ENCODE measurements around the gene CFAP251.
"Not testable (repeated sequence)": the region's sequence is repeated elsewhere in the genome, so short reads cannot be mapped to it uniquely, and the experiment has no call there.

CFAP251 gene

DNA sequence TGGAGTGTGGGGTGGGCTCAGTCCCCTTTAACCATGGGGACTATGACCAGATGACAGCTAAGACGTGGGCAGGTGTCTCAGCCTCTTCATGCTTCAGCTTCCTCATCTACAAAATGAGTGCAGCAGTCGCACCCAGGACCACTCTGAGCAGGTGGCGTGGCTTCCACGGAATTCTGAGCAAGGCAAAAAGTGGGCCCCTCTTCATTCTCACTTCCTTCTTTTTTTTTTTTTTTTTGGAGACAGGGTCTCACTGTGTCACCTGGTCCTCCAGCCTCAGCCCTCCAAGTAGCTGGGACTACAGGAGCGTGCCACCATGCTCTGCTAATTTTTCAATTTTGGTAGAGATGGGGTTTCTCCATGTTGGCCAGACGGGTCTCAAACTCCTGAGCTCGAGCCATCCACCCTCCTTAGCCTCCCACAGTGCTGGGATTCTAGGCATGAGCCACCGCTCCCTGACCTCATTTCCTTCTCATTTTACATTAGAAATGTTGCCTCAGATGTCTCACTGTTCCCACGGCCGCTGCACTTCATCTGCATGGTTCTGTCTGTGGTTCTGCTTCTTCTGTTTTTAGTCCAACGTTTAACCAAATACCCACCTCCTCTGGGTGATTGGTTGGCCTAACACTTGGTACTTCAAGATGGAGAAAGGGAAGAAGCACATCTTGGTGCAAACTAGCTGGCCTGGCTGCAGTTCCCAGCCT lies 61.9 kb downstream of the CFAP251 start:
- DNase-seq, result no peak

DNA sequence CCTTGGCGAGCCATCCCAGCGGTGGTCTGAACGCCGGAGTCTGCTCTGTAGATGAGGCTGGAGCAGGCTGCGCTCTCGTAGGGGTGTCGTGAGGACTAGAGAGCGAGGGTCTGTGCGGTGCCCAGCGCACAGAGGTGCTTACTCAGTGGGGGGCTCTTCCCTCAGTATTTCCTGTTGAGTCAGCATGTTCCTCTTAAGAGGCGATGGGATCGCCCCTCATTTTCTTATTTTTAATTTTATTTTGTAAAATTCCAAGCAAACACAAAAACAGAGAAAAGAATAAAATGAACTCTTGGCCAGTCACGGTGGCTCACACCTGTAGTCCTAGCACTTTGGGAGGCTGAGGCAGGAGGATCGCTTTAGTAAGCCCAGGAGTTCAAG lies 62.5 kb downstream of the CFAP251 start:
- DNase-seq, result no peak

DNA sequence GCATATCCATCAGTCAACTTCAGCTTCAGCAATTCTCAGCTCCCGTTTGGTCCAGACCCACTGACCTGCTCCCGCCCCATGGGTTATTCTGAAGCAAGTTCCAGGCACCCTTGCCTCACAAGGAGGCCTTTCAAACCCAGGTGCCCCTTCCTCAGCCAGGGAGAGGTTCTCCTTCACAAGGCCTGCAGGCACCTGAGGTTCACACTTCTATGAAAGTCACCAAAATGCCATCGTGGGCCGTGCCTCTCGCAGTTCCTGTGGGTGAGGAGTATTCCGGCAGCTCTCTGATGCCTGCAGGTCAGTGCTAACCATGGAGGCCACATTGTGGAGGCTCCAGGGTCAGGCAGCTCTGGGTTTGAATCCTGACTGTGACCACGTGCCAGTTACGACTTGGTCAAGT lies 63.1 kb downstream of the CFAP251 start:
- DNase-seq, result no peak

DNA sequence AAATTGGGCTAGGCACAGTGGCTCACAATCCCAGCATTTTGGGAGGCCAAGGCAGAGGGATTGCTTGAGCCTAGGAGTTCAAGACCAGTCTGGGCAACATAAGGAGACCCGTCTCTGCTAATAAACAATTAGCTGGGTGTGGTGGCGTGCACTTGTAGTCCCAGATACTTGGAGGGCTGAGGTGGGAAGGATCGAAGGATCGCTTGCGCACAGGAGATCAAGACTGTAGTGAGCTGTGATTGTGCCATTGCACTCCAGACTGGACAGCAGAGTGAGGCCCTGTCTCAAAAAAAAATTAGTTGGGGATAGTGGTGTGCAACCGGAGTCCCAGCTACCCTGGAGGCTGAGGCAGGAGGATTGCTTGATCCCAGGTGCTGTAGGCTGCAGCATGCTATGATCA lies 64.6 kb downstream of the CFAP251 start:
- no peak for DNase-seq

DNA sequence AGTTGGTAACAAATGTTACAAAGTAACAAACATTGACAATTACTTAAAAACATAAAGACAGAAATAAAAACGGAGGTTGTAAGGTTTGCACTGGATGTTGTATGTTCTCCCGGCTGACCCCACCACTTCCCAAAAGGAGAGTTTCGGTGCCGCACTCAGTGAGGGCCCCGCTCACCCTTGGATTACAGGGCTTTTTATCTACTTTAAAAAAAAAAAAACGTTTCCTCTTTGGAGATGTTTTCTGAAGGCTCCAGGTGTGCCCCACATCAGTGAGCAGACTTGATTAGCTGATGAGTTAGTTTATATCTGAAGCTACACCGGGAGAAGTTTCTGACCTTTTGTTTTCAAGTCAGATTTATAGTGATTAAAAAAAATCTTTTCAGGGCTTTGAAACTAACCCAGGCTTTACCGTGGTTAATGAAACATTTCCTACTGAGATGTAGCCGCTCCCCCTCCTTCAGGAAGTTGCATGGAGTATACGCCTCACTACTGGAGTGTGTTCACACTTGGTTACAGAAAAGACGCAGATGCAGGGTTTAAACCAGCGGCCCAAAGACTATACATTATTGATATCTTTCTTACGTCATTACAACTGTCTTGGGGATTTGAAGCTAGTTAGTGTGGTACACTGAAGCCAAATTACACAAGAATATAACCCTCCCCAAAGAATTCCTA lies 65.3 kb downstream of the CFAP251 start:
- DNase-seq, result no peak

DNA sequence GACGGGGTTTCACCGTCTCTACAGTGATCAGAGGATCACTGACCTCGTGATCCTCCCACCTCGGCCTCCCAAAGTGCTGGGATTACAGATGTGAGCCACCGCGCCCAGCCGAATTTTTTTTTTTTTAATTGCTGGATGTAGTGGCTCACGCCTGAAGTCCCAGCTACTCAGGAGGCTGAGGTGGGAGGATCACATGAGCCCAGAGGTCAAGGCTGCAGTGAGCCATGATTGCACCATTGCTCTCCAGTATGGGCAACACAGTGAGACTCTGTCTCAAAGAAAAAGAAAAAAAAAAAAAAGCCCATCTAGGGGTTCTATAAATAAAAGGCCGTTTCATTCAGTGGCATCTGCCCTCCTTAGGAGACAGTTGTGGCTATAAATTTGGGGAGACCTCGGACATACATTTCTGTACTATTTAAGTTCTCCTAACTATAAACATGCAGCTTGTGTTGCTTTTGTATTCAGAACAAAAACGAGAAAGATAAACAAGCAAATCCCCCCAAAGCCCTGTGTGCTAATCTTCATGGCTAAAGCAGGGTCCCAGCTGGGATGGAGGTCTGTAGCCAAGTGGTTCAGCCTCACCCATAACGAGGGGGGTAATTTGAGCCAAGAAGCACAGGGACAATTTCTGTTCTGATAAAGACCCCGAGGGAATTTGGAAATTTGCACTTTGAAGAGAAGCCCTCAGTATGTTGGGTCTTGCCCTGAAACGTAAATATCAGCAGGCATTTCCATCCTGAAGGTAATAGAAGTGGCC lies 68.3 kb downstream of the CFAP251 start:
- DNase-seq, result no peak

DNA sequence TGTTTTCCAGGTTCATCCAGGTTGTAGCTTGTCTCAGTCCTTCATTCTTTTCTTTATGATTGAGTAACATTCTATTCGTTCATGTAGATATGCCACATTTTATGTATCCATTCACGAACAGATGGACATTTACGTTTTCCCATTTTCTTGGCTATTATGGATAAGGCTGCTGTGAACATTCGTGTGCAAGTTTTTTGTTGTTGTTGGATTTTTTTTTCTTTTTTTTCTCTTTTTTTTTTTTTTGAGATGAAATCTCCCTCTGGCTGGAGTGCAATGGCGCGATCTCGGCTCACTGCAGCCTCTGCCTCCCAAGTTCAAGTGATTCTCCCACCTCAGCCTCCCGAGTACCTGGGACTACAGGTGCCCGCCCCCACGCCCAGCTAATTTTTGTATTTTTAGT lies 70.1 kb downstream of the CFAP251 start:
- not testable (repeated sequence) for DNase-seq

DNA sequence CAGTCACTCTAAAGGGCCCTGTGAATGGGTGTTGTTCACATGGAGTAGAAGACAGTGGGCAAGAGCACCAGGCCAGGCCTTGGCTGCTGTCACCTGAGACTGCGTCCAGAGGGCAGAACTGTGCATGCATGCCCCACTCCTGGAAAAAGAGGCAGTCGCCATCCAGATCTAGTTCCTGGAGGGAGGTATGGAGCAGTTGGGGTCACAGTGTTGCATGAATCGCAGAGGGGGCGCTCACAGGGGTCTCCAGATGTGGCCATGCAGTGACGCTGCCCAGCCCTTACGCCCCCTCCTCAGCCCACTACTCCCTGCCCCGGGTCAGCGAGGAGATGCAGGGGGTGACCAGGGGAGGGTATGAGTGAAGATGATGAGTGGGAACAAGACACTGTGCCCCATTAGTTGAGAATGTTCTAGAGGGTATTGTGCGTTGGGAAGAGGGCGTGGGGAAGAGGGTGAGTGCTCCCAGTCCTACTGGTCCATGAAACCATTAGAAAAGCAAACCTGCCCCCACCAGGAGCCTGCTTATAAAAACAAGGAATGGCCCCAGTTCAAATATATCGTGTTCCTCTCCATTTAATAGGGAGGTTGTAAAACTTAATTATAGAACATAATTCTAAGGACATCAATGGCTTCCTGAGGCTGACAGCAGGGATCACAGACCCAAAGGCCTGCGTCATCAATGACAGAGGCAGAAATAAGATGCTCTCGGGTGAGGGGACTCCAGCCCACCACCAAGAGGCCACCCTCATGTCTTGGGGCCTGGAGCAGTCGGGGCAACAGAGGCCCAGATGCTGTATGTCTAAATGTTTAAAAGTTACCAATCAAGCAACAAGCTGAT lies 71.1 kb downstream of the CFAP251 start:
- no peak for DNase-seq

DNA sequence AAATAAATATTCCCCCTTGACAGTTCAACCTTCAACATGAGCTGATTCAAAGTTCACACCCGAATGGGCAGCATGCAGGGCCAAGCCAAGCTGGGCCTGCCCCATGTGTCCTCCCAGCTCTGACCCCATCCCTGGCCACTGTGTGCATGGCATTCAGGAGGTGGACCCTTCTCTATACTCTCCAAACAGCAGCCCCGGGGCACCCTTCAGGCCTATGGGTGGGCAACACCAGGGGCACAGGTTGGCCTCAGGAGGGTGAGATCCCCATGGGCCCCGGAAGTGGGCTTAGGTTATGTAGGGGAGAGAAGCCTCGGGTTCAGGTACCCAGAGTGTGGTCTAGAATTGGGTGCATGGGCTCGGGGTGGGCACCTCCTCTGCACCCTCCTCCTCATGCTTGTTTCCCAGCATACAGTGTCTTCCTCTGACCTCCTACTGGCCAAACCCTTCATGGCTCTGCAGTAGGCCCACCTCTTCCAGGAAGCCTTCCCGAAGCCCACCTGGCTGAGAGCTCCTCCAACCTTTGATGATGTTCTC lies 71.8 kb downstream of the CFAP251 start:
- no peak for DNase-seq

DNA sequence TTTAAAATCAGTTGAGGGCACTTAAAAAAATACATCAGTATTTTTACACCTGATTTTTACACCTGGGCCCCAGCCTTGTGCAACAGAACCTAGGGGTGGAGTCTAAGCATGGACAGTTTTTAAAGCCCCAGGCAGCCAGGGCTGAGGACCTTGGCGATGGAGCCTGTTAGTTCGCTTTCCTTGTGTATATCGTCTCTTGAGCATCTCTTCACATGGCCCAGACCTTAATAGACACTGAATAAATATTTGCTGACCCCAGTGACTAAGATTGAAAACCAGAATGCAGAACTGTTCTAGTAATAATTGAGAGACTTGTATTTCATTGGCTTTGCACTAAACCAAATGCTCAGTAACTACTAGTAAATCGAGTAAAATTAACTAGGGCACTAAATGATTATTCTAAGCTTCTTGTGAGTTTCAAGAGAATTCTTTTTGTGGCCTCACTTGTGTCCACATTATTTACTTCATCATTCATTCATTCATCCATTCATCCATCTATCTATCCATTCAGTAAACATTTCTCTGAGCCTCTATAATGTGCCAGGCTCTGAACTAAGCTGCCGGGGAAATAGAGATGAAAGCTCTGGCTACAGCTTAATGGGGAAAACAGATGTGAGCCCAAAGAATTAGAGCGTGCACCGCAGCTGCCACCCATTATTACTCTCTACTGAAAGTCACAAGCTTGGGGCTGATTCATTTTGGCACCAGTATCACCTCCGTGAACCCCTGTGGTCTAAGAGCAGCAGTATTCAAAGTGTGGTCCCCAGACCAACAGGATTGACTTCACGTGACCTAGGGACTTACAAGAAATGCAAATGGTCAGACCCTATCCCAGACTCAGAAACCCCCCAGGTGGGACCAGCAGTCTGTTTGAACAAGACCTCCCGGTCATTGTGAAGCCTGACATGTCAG lies 72.6 kb downstream of the CFAP251 start:
- no peak for DNase-seq

DNA sequence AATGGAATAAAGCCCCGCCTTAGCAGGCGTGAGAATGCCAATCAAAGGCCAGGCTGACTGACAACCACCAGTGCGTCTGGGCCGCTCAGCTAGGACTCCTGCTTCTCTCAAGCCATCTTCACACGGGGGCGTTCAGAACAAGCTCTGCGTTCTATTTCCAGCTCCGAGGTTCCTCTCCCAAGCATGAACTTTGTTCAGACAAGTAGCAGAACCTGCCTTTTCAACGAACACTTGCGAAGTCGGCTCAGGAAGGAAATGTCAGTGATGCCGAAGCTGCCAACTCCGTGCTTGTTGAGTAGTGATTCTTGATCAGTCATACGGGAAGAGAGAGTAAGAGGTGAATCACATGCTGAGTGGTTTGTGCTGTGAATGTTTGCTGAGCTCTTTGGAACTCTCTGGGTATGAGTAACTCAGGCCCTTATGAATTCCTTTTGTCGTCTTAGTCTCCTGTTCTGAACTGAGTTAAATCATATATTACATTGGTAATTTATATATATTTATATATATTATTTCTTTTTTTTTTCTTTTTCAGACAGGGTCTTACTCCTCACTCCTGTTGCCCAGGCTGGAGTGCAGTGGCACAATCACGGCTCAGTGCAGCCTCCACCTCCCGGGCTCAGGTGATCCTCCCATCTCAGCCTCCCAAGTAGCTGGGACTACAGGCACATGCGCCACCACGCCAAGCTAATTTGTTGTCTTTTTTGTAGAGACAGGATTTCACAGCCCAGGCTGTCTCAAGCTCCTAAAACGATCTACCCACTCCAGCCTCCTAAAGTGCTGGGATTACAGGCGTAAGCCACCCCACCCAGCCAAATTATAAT lies 73.9 kb downstream of the CFAP251 start:
- peak; percentile 21 for DNase-seq

DNA sequence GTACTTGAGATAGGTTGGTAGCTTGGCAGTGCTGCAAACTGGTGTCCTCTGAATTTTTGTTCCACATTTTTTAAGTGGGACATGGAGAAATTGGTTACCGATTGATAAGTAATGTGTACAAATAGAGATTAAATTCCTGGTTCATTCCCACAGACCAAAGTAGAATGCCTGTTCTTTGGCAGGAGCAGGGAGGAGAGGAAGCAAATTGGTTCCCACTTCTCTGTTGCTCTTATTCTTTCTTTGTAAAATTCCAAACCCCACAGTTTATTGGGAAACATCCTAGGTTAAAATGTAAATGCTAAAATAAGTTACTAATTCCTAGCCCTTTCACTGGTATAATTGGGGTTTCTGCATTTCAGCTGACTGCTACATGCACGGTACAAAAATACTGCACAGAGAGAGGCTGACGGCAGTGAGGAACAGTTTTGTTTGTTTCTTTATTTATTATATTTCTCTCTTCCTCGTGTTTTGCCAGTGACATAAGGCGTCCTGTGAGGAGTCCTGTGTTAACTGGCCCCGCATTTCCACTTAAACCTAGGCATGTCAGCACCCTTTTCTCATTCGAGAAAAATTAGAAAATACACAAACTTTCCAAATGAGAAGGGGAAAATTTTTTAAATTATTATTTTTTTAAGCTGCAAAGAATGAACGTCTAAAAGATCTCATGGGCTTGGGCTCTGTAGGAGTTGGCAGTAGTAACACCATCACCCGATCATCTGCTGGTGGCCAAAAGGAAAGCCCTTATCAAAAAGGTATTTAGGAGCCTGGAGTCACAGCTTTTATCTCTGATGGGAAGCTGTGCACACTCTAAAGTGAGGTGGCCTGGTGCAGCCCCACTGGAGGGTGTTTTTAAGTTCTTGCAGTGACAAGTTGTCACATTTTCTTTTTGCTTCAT lies 77.9 kb downstream of the CFAP251 start:
- DNase-seq, result no peak

DNA sequence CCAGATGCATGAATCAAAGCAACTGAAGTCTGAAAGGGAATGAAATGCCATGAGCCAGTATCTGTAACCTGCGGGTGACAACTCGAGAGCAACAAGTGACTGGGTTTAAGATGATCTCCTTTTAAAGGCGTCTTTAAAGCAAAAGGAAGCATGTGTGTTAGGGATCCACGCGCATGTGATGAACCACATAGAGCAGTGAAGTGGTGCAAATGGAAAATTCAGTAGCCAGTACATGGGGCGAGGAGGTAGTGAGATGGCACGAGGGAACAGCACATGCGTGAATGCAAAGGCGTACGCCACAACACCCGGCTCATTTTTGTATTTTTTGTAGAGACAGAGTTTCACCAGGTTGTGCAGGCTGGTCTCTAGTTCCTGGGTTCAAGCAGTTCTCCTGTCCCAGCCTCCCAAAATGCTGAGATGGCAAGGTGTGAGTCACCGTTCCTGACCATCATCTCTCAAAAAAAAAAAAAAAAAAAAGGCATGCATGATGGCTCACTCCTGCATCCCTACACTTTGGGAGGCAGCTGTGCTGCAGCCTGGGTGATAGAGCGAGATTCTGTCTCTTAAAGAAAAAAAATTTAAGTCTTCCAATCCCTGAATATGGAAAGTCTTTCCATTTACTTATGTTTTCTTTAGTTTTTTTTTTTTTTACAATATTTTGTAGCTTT lies 78.7 kb downstream of the CFAP251 start:
- DNase-seq, result no peak

DNA sequence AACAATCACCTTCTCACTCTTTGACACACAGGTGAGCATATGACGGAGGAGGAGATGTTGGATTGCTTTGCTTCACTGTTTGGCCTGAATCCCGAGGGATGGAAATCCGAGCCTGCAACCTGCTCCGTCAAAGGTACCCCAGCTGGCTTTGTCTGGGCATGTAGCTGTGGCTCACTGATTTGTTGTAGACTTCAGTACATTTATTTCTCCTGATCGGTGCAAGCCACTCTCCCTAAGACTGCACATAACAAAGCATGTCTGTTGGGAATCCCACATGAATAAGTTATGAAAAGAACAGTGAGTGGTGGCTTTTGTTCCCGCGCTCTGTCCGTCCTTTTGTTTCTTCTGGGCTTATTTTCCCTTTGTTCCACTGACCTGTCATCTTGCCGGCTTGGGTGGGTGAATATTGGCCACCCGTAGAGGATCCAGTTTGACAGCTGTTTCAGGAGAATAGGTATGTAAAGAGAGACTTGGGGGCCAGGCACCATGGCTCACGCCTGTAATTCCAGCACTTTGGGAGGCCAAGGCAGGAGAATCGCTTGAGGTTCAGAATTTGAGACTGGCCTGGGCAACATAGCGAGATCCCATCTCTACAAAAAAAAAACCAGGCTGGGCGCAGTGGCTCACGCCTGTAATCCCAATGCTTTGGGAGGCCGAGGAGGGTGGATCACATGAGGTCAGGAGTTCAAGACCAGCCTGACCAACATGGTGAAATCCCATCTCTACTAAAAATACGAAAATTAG lies 83.2 kb downstream of the CFAP251 start:
- DNase-seq, result peak; percentile 53

DNA sequence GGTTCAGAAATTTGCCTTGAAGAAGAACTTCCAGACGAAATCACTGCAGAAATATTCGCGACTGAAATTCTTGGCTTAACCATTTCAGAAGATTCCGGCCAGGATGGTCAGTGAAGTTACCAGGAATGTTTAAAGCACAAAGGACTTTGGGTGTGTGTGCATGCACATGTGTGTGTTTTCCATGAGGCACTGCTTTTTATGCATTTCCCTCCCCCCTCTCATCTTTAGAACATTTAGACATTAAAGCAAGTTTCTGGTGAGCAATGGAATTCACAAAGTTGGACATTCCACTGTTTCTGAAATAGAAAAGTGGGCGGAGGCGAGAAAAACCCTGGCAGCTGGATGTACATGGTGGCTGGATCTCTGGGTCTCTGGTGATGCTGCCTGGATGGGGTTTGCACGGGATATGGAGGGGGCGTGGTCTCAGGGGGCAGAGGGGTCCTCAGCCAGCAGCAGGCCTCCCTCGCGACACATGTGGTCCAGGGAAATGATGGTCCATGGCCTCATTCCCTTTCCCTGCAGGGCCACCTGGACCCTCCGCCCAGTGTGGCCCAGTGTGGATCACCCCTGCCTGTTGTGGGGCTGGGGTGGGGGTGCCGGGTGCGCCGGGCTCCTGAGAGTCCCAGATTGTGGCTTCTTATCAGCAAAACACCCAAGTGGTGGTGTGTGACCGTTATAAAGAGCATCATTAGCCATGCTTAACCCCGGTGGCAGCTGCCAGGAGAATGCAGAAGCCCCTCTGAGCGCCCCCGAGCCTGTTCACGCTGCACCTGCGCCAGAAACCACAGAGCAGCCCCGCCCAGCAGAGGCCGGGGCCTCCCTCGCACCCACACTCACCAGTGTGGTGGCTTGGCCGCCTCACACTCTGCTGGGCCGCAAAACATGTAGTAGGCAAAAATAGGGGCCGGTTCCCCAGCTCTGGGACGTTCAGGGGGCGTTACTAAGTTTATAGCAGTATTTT lies 85.5 kb downstream of the CFAP251 start:
- DNase-seq, result no peak

DNA sequence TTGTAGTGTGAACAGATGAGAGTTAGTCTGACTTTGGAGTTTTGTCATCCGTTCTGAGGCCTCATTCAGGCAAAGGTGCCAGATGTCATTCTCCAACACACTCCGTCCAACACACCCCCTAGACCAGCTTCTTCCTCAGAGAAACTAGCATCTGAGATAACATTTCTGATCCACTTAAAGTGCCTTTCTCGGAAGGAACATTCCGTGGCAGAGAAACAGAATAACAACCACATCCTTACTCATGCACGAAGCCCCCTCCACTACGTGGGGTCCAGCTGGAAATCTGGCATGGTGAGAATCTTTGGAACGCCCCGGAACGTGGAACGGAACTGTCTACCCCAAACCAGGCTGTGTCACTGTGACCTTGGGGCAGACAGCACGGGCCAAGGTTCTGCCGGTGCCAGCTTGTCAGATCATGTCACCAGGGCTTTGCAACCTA lies 86.3 kb downstream of the CFAP251 start:
- DNase-seq, result no peak

DNA sequence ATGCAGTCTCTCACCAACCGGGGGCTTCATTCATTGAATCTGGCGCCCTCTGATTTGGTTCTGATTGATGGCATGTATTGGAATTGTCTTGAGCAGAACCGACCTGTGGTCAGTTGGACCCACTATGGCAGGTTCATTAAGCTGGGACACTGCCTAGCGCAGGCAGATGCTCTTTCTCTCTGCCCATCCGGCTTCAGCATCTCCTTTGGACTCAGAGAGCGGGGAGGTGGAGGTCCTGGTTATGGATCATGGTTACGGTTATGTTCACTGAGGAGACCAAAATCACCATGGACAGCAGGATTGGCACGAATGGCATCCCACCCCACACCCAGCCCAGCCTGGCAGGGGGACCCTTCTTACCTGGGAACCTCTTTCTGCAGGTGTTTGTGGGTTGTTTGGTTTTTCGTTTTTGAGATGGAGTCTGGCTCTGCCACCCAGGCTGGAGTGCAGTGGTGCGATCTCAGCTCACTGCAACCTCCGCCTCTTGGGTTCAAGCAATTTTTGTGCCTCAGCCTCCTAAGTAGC lies 86.9 kb downstream of the CFAP251 start:
- no peak for DNase-seq

Measured in midbrain (tissue), 1 donor.